ENCODE results near the gene MTMR12. TPM values are rescaled to one million over a fixed set of nuclear protein-coding genes. Genes with fewer than 3 reads are reported as not detected.

MTMR12 gene
- total and polyA plus RNA-seq, 2 of the 8 experiments (the other 6 are each of a cell fraction or from before 2014, with no cell fraction given), result 19.1 to 59.3 TPM

DNA sequence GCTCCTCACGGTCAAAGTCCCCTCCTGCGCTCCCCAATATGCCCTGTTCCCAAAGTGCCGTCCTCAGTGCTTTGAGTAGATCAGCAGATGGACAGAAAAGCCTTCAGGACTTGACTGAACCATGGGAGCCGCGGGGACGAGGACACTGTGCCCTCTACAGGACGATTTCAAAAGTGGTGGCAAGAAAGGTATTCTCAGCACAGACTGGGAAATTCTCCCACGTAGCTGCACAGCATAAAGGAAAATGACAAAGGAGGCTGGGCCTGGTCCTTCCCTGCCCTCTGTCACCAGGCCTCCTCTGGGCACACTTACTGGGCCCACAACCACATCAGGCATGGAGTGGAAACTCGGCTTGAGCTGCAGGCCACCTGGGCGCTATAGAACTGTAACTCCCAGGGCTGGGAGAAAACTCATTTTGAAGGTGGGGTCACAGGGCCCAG is 16.7 kb upstream of the MTMR12 start:
- Histone ChIP-seq H4K5ac (ENCODE audit: insufficient read length, low read depth, low read length) (no peak overlapping the region), H2AFZ (ENCODE audit: low read length) (0 out of 2 replicates have a peak overlapping the region, but pooled peaks have one; percentile 73), H3K9me3 (ENCODE audit: insufficient read depth in 2 of 2, low read depth in 1 of 2, low read length in 1 of 2) (no peaks in the 10 kb centered on the region; a peak in 1 of 4 replicates), H3K4me2 (ENCODE audit: insufficient read depth in 1 of 2, low read depth in 2 of 2, low read length in 2 of 2) (no peak overlapping the region), H3K14ac (ENCODE audit: insufficient read length) (no peak overlapping the region), H2BK15ac (ENCODE audit: low read length) (no peak overlapping the region), H2BK120ac (replicated peaks; ENCODE audit: low read depth, low read length) (no peak overlapping the region), H3K36me3 (ENCODE audit: control insufficient read depth in 2 of 4, insufficient read depth in 4 of 4, low read length in 3 of 4) (no peaks in the 10 kb centered on the region), H3K4me1 (replicated peaks in 1 of 4; ENCODE audit: control insufficient read depth in 3 of 4, insufficient read depth in 4 of 4, low read length in 3 of 4) (no peaks in the 10 kb centered on the region), H3K23me2 (ENCODE audit: low read depth, low read length) (no peaks in the 10 kb centered on the region), H3K9ac (replicated peaks in 1 of 4; ENCODE audit: extremely low read depth in 1 of 4, low read depth in 3 of 4, low read length in 3 of 4) (no peak overlapping the region), H3K4ac (replicated peaks; ENCODE audit: insufficient read length, low read depth, low read length) (no peak overlapping the region), H3K27me3 (replicated peaks in 1 of 4; ENCODE audit: control insufficient read depth in 3 of 4, extremely low read depth in 1 of 4, insufficient read depth in 3 of 4, low read length in 3 of 4) (no peaks in the 10 kb centered on the region), H3K79me2 (ENCODE audit: control insufficient read depth in 1 of 2, insufficient read depth in 2 of 2, low read length in 2 of 2) (no peaks in the 10 kb centered on the region), H3K4me3 (ENCODE audit: extremely low read depth in 1 of 4, insufficient read depth in 2 of 4, low read depth in 3 of 4, low read length in 4 of 4) (no peak overlapping the region), H4K8ac (ENCODE audit: extremely low read depth, insufficient read depth, low read length) (no peak overlapping the region; the same call in 1 of the 2 replicates), H2BK20ac (ENCODE audit: low read length) (no peak overlapping the region), H3K56ac (replicated peaks; ENCODE audit: insufficient read length, low read depth, low read length) (no peak overlapping the region), H4K20me1 (replicated peaks in 1 of 2; ENCODE audit: control insufficient read depth in 1 of 2, insufficient read depth in 2 of 2, low read length in 2 of 2) (no peaks in the 10 kb centered on the region), H2AK5ac (ENCODE audit: low read depth, low read length) (no peak overlapping the region), H3K79me1 (ENCODE audit: low read depth, low read length) (no peaks in the 10 kb centered on the region), H2BK12ac (ENCODE audit: low read depth, low read length) (no peak overlapping the region), H3K23ac (ENCODE audit: insufficient read length) (no peak overlapping the region), H2BK5ac (ENCODE audit: low read depth, low read length) (no peak overlapping the region), H4K91ac (replicated peaks; ENCODE audit: insufficient read length, low read length) (no peak overlapping the region), H3K27ac (ENCODE audit: low read depth, low read length) (no peak overlapping the region), H3K18ac (ENCODE audit: extremely low read depth, low read length) (no peak overlapping the region)
- no peak for FAIRE-seq
- TF ChIP-seq, protein P1, sequence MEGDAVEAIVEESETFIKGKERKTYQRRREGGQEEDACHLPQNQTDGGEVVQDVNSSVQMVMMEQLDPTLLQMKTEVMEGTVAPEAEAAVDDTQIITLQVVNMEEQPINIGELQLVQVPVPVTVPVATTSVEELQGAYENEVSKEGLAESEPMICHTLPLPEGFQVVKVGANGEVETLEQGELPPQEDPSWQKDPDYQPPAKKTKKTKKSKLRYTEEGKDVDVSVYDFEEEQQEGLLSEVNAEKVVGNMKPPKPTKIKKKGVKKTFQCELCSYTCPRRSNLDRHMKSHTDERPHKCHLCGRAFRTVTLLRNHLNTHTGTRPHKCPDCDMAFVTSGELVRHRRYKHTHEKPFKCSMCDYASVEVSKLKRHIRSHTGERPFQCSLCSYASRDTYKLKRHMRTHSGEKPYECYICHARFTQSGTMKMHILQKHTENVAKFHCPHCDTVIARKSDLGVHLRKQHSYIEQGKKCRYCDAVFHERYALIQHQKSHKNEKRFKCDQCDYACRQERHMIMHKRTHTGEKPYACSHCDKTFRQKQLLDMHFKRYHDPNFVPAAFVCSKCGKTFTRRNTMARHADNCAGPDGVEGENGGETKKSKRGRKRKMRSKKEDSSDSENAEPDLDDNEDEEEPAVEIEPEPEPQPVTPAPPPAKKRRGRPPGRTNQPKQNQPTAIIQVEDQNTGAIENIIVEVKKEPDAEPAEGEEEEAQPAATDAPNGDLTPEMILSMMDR (IDR thresholded peaks at IDR 0.05; ENCODE audit: control extremely low read depth in 1 of 3, insufficient read depth in 1 of 3, low read depth in 1 of 3, low read length in 3 of 3), result peak; percentile 78 to 87 (median 81)
- TF ChIP-seq YY1 (IDR thresholded peaks at IDR 0.05; ENCODE audit: low read depth, low read length) (0 out of 2 replicates have a peak, but pooled peaks have one; percentile 30), CHD2 (IDR thresholded peaks at IDR 0.05; ENCODE audit: low read length) (no peak), SUZ12 (IDR thresholded peaks at IDR 0.05; ENCODE audit: low read length) (no peak), TEAD4 (IDR thresholded peaks at IDR 0.05; ENCODE audit: low read depth, low read length) (0 out of 2 replicates have a peak, but pooled peaks have one; percentile 45), RAD21 (IDR thresholded peaks at IDR 0.05 in 1 of 2, conservative IDR thresholded peaks at IDR 0.05 in 1 of 2; ENCODE audit: low read depth in 2 of 2, low read length in 2 of 2) (peak; percentile 86 to 92), KDM1A (IDR thresholded peaks at IDR 0.05; ENCODE audit: borderline replicate concordance, low read length) (peak; percentile 23; the same call in 1 of the 2 replicates), CEBPB (IDR thresholded peaks at IDR 0.05; ENCODE audit: low read depth, low read length) (0 out of 2 replicates have a peak, but pooled peaks have one; percentile 22)
- 38% methylated on average over 10 of the region's 10 CpGs; no CpG with 5 or more reads in 1 of the 2 experiments for WGBS, 2 experiments (ENCODE audit: extremely low coverage in 1 of 2, insufficient coverage in 1 of 2, insufficient read length in 1 of 2, insufficient replicate concordance in 2 of 2, low coverage in 1 of 2, low lambda C conversion rate in 2 of 2, missing lambda C conversion rate in 1 of 2)
- ChIA-PET CTCF (ENCODE audit: partially characterized antibody) (interaction anchor here (0.6 to 8.0 kb wide), 52 partner anchors 9 to 640 kb away, joined by 3 to 117 read pairs (median 4); partner anchors contain the start of gene SUB1), POLR2A (ENCODE audit: partially characterized antibody) (interaction anchor here (0.5 to 1.2 kb wide), 3 partner anchors 59 to 206 kb away, joined by 3 read pairs; partner anchors contain the start of gene GOLPH3)
- peak; percentile 56 to 76 for DNase-seq (ENCODE audit: low read depth in 1 of 2, low spot score in 2 of 2)

Data from H1 (cell line).